Glutamatergic neuron (in vitro differentiated cells): ENCODE data around the gene RAB30. TPM values are rescaled to one million over a fixed set of nuclear protein-coding genes. Genes with fewer than 3 reads are reported as not detected.

Source experiments
- DNase-seq: peaks from one replicate; pipeline ENCODE4 v3.0.0; 2022
- H3K27ac Mint-ChIP-seq: one replicate; pipeline ENCODE4 v1.8.0; 2020; ENCODE audit warnings: mild to moderate bottlenecking, mixed read lengths, inconsistent platforms; ENCODE audit not compliant: unreplicated experiment
- H3K27me3 Mint-ChIP-seq: one replicate; pipeline ENCODE4 v1.8.0; 2020; ENCODE audit warnings: mild to moderate bottlenecking, moderate library complexity, mixed read lengths, inconsistent platforms; ENCODE audit not compliant: unreplicated experiment
- H3K36me3 Mint-ChIP-seq: one replicate; pipeline ENCODE4 v1.8.0; 2020; ENCODE audit warnings: mild to moderate bottlenecking, mixed read lengths, inconsistent platforms; ENCODE audit not compliant: unreplicated experiment
- H3K4me1 Mint-ChIP-seq: one replicate; pipeline ENCODE4 v1.8.0; 2020; ENCODE audit warnings: mild to moderate bottlenecking, low read depth, mixed read lengths, inconsistent platforms; ENCODE audit not compliant: unreplicated experiment
- H3K4me3 Mint-ChIP-seq: one replicate; pipeline ENCODE4 v1.8.0; 2020; ENCODE audit warnings: mild to moderate bottlenecking, mixed read lengths, inconsistent platforms; ENCODE audit not compliant: unreplicated experiment
- H3K9me3 Mint-ChIP-seq: one replicate; pipeline ENCODE4 v1.8.0; 2020; ENCODE audit warnings: mild to moderate bottlenecking, moderate library complexity, mixed read lengths, inconsistent platforms; ENCODE audit not compliant: unreplicated experiment
- total RNA-seq: library from RNA; stranded (reverse); fragmentation: NEBNext Ultra II Directional; extraction: Animal tissue kit (Norgen Biotek cat#: 25700); gene quantifications from one replicate; pipeline ENCODE4 v1.2.1, GENCODE V29; 2021; ENCODE audit not compliant: unreplicated experiment
- TF ChIP-seq, protein P1 (sequence below): fragments of 200-600 bp; sonication (generic); IDR thresholded peaks from one replicate; pipeline ENCODE4 v1.5.0; 2021; ENCODE audit not compliant: partially characterized antibody, unreplicated experiment

RAB30 gene
- total RNA-seq, 1 donor from 2014 or later = 59.4 TPM

DNA sequence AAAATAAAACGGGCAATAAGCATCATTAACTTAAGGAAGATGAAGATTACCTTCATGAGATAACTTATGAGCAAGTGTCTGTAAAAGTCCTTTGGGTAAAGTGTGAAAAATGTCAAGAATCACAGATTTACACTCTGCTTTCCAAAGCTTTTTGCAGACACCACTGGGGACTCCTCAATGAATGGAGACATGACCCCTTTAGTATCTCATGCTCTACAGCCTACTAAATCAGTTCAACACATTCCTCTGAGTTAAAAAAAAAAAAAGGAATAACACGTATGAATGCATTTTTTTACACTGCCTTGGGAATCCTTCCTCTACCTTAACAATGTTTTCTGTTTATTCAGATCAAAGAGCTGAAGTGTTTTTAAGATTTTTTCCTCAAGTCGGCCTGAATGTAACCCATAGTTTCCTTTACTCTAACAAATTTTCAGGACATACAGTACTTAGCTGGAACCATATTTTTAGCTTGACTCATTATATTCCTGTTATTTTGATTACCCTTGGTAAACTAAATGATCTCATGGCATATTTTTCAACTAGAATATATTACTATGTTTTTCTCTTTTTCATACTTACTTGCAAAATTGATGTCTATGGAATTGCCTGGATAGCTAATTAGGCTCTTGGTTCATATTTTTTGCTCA lies 25.9 kb upstream of the RAB30 start:
- TF ChIP-seq, protein P1, sequence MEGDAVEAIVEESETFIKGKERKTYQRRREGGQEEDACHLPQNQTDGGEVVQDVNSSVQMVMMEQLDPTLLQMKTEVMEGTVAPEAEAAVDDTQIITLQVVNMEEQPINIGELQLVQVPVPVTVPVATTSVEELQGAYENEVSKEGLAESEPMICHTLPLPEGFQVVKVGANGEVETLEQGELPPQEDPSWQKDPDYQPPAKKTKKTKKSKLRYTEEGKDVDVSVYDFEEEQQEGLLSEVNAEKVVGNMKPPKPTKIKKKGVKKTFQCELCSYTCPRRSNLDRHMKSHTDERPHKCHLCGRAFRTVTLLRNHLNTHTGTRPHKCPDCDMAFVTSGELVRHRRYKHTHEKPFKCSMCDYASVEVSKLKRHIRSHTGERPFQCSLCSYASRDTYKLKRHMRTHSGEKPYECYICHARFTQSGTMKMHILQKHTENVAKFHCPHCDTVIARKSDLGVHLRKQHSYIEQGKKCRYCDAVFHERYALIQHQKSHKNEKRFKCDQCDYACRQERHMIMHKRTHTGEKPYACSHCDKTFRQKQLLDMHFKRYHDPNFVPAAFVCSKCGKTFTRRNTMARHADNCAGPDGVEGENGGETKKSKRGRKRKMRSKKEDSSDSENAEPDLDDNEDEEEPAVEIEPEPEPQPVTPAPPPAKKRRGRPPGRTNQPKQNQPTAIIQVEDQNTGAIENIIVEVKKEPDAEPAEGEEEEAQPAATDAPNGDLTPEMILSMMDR = no peak
- DNase-seq = no peak
- H3K27me3 Mint-ChIP-seq = peaks cover 2% of the 10 kb centered on the region
- peaks cover 1% of the 10 kb centered on the region for H3K9me3 Mint-ChIP-seq
- no peaks in the 10 kb centered on the region for H3K36me3 Mint-ChIP-seq
- H3K4me1 Mint-ChIP-seq = peaks cover 12% of the 10 kb centered on the region
- no peak overlapping the region for H3K4me3 Mint-ChIP-seq
- H3K27ac Mint-ChIP-seq = no peak overlapping the region

DNA sequence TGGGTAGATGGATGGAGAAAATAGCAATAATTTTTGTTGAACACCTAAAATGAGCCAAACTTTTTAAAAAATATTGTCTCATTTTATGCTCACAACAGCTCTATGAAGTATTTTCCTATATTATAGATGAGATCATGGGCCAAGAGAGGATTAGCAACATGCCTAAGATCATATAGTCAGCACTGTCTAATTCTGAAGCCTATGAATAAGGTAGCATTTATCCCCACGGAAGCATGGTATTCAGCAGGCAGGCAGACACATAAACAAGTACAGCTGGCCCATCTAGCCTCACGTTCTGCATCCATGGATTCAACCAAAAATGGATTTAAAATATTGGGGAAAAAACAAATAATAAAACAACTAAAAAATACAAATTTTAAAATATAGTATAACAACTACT lies 21.9 kb upstream of the RAB30 start:
- H3K27ac Mint-ChIP-seq = no peak overlapping the region
- H3K36me3 Mint-ChIP-seq = no peaks in the 10 kb centered on the region
- H3K4me1 Mint-ChIP-seq = peaks cover 16% of the 10 kb centered on the region

DNA sequence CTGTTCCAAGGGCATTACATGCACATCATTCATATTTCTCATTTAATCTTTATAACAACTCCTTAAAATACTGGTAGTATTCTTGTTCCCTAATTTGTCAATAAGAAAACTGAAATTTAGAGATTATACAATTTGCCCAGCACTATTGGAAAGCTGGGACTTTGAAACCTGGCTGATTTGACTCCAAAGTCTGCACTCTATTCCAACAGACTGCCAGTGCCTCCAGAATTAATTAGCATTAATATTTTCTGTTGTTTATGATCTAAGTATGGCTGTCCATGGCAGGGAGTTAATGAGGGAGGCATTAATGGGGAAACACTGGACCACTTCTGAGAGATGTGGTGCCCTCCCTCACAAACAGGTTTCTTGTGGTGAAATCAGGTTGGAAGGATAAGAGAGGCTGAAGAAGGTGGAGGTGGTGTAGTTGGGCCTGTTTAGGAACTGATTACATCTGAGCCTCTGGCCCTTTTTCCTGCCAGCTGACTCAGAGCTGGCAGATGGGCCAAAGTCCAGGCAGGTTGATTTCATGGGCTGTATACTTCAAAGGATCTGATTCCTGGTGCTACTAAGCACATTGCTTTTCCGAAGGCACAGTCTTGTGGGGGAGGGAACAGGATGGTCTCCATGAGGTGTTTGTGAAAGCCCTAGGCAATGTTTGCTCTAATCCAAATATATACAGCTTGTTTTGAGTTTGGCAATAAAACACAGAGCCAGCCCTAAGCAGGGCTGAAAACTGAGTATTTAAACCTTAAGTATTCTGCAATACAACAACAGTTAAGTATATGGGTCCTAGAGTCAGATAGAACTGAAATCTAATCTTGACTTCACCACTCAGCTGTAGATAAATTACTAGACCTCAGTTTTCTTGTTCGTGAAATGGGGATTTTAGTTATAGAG lies 21.0 kb upstream of the RAB30 start:
- TF ChIP-seq, protein P1 = no peak
- Mint-ChIP-seq H3K9me3 (peaks cover 2% of the 10 kb centered on the region), H3K27me3 (peaks cover 2% of the 10 kb centered on the region), H3K36me3 (no peaks in the 10 kb centered on the region), H3K4me3 (peak overlapping the region; percentile 36), H3K4me1 (peaks cover 16% of the 10 kb centered on the region), H3K27ac (peak overlapping the region; percentile 95)
- DNase-seq = peak; percentile 27

More for the DNA sequence above, 21.9 kb upstream of the RAB30 start:
- Mint-ChIP-seq H3K27me3 (peaks cover 2% of the 10 kb centered on the region), H3K9me3 (peaks cover 2% of the 10 kb centered on the region), H3K4me3 (no peak overlapping the region)
- no peak for DNase-seq
- TF ChIP-seq, protein P1 = no peak

DNA sequence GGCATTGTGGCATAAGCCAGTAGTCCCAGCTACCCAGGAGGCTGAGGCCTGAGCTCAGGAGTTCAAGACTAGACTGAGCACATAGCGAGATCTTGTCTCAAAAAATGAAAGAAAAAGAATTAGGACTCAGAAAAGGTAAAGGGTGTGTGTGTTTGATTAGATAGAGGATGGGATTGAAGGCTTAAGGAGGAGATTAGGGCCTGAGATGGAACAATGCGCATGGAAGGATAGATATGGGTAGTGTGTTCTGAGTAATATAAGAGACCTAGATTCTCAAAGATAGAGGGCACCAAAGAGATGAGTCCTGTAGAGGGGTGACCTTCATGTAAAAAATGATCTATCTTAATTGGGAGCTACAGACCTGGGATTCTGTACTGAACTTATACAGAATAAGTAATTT lies 17.3 kb upstream of the RAB30 start:
- no peaks in the 10 kb centered on the region for H3K27me3 Mint-ChIP-seq
- no peaks in the 10 kb centered on the region for H3K36me3 Mint-ChIP-seq
- H3K4me1 Mint-ChIP-seq = peaks cover 16% of the 10 kb centered on the region
- H3K27ac Mint-ChIP-seq = no peak overlapping the region
- no peak for DNase-seq
- TF ChIP-seq, protein P1 = no peak
- peaks cover 2% of the 10 kb centered on the region for H3K9me3 Mint-ChIP-seq
- H3K4me3 Mint-ChIP-seq = no peak overlapping the region

DNA sequence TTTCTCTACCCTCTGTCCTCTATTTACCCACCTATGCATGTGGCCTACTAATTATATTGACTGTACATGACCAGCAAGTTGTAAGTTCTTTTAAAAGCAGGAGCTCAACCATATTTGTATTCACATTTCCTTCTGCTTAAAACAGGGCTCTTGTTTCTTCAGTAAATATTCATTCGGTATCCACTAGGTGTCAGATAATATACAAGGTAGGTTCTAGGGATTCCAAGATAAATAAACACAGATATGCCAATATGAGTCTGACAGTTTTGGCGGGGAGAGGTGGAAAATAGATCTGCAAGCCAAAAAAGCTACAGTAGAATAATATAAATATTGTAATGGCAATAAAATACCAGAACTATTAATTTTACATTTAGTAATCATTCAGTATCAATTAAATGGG lies 15.3 kb upstream of the RAB30 start:
- Mint-ChIP-seq H3K36me3 (no peaks in the 10 kb centered on the region), H3K27ac (no peak overlapping the region), H3K27me3 (peaks cover 2% of the 10 kb centered on the region), H3K9me3 (no peaks in the 10 kb centered on the region), H3K4me1 (no peaks in the 10 kb centered on the region), H3K4me3 (no peak overlapping the region)
- TF ChIP-seq, protein P1 = no peak
- no peak for DNase-seq
